HepG2 (cell line): ENCODE results near the gene STYXL1. TPM values are rescaled to one million over a fixed set of nuclear protein-coding genes. Genes with fewer than 3 reads are reported as not detected.

Experiments used
- AGO2 ChIP-seq: fragments of 200-400 bp; formaldehyde crosslinking; optimal IDR thresholded peaks from 2 replicates; pipeline ENCODE3; 2017; ENCODE audit warnings: mild to moderate bottlenecking, low read depth, low read length, moderate library complexity
- AHR ChIP-seq: IDR thresholded peaks from 2 replicates; pipeline ENCODE4 v1.6.1; 2018; ENCODE audit warnings: missing genetic modification reagents, missing compliant biosample characterization
- ATF7-NPFF ChIP-seq: sonication (generic); formaldehyde crosslinking; IDR thresholded peaks from 2 replicates; pipeline ENCODE4 v1.8.1; 2023; ENCODE audit warnings: mild to moderate bottlenecking, low read depth, missing genetic modification reagents, moderate library complexity
- BRD4 ChIP-seq: sonication (generic); formaldehyde crosslinking; IDR thresholded peaks from 2 replicates; pipeline ENCODE4 v1.4.0; 2020; ENCODE audit warnings: missing genetic modification reagents
- HHEX ChIP-seq: IDR thresholded peaks from 2 replicates; pipeline ENCODE4 v1.6.1; 2016; ENCODE audit warnings: control low read depth
- KDM6A ChIP-seq: IDR thresholded peaks from 2 replicates; pipeline ENCODE4 v1.6.1; 2016; ENCODE audit warnings: low read depth
- MTA1 ChIP-seq: sonication (generic); formaldehyde crosslinking; IDR thresholded peaks from 2 replicates; pipeline ENCODE4 v1.4.0; 2020; ENCODE audit warnings: missing genetic modification reagents, mild to moderate bottlenecking, borderline replicate concordance
- NFE2L2 ChIP-seq: fragments of 150-350 bp; IDR thresholded peaks from 2 replicates; pipeline ENCODE4 v1.6.1; 2014; ENCODE audit warnings: low read length
- PAWR ChIP-seq: sonication (generic); formaldehyde crosslinking; IDR thresholded peaks from 2 replicates; pipeline ENCODE4 v1.4.0; 2020; ENCODE audit warnings: missing genetic modification reagents, mild to moderate bottlenecking, borderline replicate concordance
- PHB2 ChIP-seq: fragments of 450-650 bp; IDR thresholded peaks from 2 replicates; pipeline ENCODE4 v1.6.1; 2018; ENCODE audit not compliant: partially characterized antibody
- POLR2A ChIP-seq, 2 experiments: IDR thresholded peaks; 2 replicates each; pipeline ENCODE4 v1.6.1; 2011; ENCODE audit warnings: low read depth in 2 of 2, low read length in 2 of 2, mild to moderate bottlenecking in 1 of 2, moderate library complexity in 1 of 2; ENCODE audit not compliant: insufficient read depth in 1 of 2
- POLR2G ChIP-seq: fragments of 200-400 bp; formaldehyde crosslinking; IDR thresholded peaks from 2 replicates; pipeline ENCODE4 v1.6.1; 2018; ENCODE audit warnings: mild to moderate bottlenecking, low read depth, low read length, moderate library complexity
- RFX5 ChIP-seq: IDR thresholded peaks from 2 replicates; pipeline ENCODE4 v1.6.1; 2011; ENCODE audit warnings: low read depth, low read length, improper control_type of control experiment
- STAG1 ChIP-seq: sonication (generic); formaldehyde crosslinking; IDR thresholded peaks from 2 replicates; pipeline ENCODE4 v1.4.0; 2020; ENCODE audit warnings: missing genetic modification reagents
- TRIM24 ChIP-seq: sonication (generic); formaldehyde crosslinking; IDR thresholded peaks from 2 replicates; pipeline ENCODE4 v1.8.0; 2022; ENCODE audit warnings: mild to moderate bottlenecking, missing genetic modification reagents
- ZBTB7A ChIP-seq: sonication (generic); formaldehyde crosslinking; IDR thresholded peaks from 2 replicates; pipeline ENCODE4 v1.8.0; 2022; ENCODE audit warnings: mild to moderate bottlenecking, missing genetic modification reagents
- ZBTB8A ChIP-seq: sonication (generic); formaldehyde crosslinking; IDR thresholded peaks from 2 replicates; pipeline ENCODE4 v1.4.0; 2020; ENCODE audit warnings: mild to moderate bottlenecking, low read depth, missing genetic modification reagents, borderline replicate concordance
- ZNF138 ChIP-seq: sonication (generic); formaldehyde crosslinking; IDR thresholded peaks from 2 replicates; pipeline ENCODE4 v1.5.0; 2020; ENCODE audit warnings: mild to moderate bottlenecking, low read depth, missing genetic modification reagents
- ZNF343 ChIP-seq: sonication (generic); formaldehyde crosslinking; IDR thresholded peaks from 2 replicates; pipeline ENCODE4 v1.4.0; 2020; ENCODE audit warnings: mild to moderate bottlenecking, missing genetic modification reagents
- ZNF430 ChIP-seq: sonication (generic); formaldehyde crosslinking; IDR thresholded peaks from 2 replicates; pipeline ENCODE4 v1.9.0; 2021; ENCODE audit warnings: mild to moderate bottlenecking, missing genetic modification reagents
- ZNF556 ChIP-seq: sonication (generic); formaldehyde crosslinking; IDR thresholded peaks from 2 replicates; pipeline ENCODE4 v1.4.0; 2020; ENCODE audit warnings: mild to moderate bottlenecking, missing genetic modification reagents, borderline replicate concordance
- ZNF563 ChIP-seq: sonication (generic); formaldehyde crosslinking; IDR thresholded peaks from 2 replicates; pipeline ENCODE4 v1.8.0; 2022; ENCODE audit warnings: mild to moderate bottlenecking, moderate library complexity, missing genetic modification reagents
- ZNF605 ChIP-seq: sonication (generic); formaldehyde crosslinking; IDR thresholded peaks from 2 replicates; pipeline ENCODE4 v1.8.0; 2022; ENCODE audit warnings: mild to moderate bottlenecking, missing genetic modification reagents
- ZNF724P ChIP-seq: sonication (generic); formaldehyde crosslinking; IDR thresholded peaks from 2 replicates; pipeline ENCODE4 v1.8.0; 2022; ENCODE audit warnings: missing genetic modification reagents, borderline replicate concordance
- ZNF761 ChIP-seq: sonication (generic); formaldehyde crosslinking; conservative IDR thresholded peaks from 2 replicates; pipeline ENCODE4 v1.4.0; 2020; ENCODE audit warnings: mild to moderate bottlenecking, missing genetic modification reagents
- ZNF766 ChIP-seq: sonication (generic); formaldehyde crosslinking; IDR thresholded peaks from 2 replicates; pipeline ENCODE4 v1.5.0; 2020; ENCODE audit warnings: missing genetic modification reagents, borderline replicate concordance
- ZNF772 ChIP-seq: sonication (generic); formaldehyde crosslinking; IDR thresholded peaks from 2 replicates; pipeline ENCODE4 v1.5.0; 2020; ENCODE audit warnings: mild to moderate bottlenecking, missing genetic modification reagents
- ZNF839 ChIP-seq: sonication (generic); formaldehyde crosslinking; IDR thresholded peaks from 2 replicates; pipeline ENCODE4 v1.4.0; 2020; ENCODE audit warnings: missing genetic modification reagents, mild to moderate bottlenecking, borderline replicate concordance
- polyA plus RNA-seq, 8 experiments: library from polyadenylated mRNA; depleted of rRNA in 3 of 8; stranded (reverse) in 7 of 8; unstranded in 1 of 8; fragments of >200 nt; fragmentation: Illumina TruSeq in 4 of 8; extraction: Trizol in 4 of 8; gene quantifications; 2 replicates each; pipeline versions ENCODE4 v1.2.1 to v1.2.3, GENCODE V29; 2011 to 2016; ENCODE audit warnings: low read depth in 4 of 8, missing spikeins in 1 of 8, mixed read lengths in 1 of 8; ENCODE audit not compliant: insufficient read depth in 1 of 8
- total RNA-seq, 5 experiments: library from RNA; depleted of rRNA; stranded (reverse); fragments of >200 nt; fragmentation: Illumina TruSeq; extraction: Trizol; gene quantifications; 2 replicates each; pipeline ENCODE4 v1.2.3, GENCODE V29; 2016; ENCODE audit warnings: low read depth in 1 of 5
- TF ChIP-seq, protein P1 (sequence below): sonication (generic); formaldehyde crosslinking; IDR thresholded peaks from 2 replicates; pipeline ENCODE4 v1.4.0; 2020; ENCODE audit warnings: missing genetic modification reagents

STYXL1 gene
- total and polyA plus RNA-seq, 2 of the 13 experiments (the other 11 are each of a cell fraction or from before 2014, with no cell fraction given): 23.9 to 38.3 TPM

- TF ChIP-seq RFX5 (no peak), STAG1 (peak; percentile 30; the same call in 1 of the 2 replicates), HHEX (CRISPR knock-in tag) (no peak), PHB2 (no peak), ZNF343 (CRISPR knock-in tag) (no peak), AGO2 (peak; percentile 62), NFE2L2 (no peak), ZNF556 (0 out of 2 replicates have a peak, but pooled peaks have one; percentile 33), MTA1 (CRISPR knock-in tag) (no peak), ZNF430 (CRISPR knock-in tag) (no peak), KDM6A (CRISPR knock-in tag) (no peak), ZNF605 (CRISPR knock-in tag) (no peak), POLR2G (no peak), ZNF839 (CRISPR knock-in tag) (no peak), ZNF563 (no peak), PAWR (no peak), ZBTB8A (CRISPR knock-in tag) (no peak), ZNF138 (no peak), BRD4 (CRISPR knock-in tag) (no peak), ZNF724P (CRISPR knock-in tag) (no peak), ZNF772 (CRISPR knock-in tag) (no peak), POLR2A (IDR thresholded peaks at IDR 0.05; ENCODE audit: insufficient read depth in 1 of 2, low read depth in 2 of 2, low read length in 2 of 2) (0 out of 4 replicates have a peak, but pooled peaks of 1 of the 2 experiments have one; percentile 3), ZBTB7A (no peak), TRIM24 (no peak), ZNF761 (no peak), AHR (CRISPR knock-in tag) (no peak), ATF7-NPFF (no peak), ZNF766 (CRISPR knock-in tag) (no peak)
- TF ChIP-seq, protein P1, sequence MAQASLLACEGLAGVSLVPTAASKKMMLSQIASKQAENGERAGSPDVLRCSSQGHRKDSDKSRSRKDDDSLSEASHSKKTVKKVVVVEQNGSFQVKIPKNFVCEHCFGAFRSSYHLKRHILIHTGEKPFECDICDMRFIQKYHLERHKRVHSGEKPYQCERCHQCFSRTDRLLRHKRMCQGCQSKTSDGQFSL (CRISPR knock-in tag): no peak
These were observed 76.4 kb downstream of the STYXL1 start (continued) for GRCh38 chr7:75971309-75971960.
